ENCODE results near the gene SLC4A2.
A peak's percentile ranks its signal among the peaks of the same experiment; 100 is the strongest.
"Not testable (repeated sequence)": the region's sequence is repeated elsewhere in the genome, so short reads cannot be mapped to it uniquely, and the experiment has no call there.

The SLC4A2 gene, protein sequence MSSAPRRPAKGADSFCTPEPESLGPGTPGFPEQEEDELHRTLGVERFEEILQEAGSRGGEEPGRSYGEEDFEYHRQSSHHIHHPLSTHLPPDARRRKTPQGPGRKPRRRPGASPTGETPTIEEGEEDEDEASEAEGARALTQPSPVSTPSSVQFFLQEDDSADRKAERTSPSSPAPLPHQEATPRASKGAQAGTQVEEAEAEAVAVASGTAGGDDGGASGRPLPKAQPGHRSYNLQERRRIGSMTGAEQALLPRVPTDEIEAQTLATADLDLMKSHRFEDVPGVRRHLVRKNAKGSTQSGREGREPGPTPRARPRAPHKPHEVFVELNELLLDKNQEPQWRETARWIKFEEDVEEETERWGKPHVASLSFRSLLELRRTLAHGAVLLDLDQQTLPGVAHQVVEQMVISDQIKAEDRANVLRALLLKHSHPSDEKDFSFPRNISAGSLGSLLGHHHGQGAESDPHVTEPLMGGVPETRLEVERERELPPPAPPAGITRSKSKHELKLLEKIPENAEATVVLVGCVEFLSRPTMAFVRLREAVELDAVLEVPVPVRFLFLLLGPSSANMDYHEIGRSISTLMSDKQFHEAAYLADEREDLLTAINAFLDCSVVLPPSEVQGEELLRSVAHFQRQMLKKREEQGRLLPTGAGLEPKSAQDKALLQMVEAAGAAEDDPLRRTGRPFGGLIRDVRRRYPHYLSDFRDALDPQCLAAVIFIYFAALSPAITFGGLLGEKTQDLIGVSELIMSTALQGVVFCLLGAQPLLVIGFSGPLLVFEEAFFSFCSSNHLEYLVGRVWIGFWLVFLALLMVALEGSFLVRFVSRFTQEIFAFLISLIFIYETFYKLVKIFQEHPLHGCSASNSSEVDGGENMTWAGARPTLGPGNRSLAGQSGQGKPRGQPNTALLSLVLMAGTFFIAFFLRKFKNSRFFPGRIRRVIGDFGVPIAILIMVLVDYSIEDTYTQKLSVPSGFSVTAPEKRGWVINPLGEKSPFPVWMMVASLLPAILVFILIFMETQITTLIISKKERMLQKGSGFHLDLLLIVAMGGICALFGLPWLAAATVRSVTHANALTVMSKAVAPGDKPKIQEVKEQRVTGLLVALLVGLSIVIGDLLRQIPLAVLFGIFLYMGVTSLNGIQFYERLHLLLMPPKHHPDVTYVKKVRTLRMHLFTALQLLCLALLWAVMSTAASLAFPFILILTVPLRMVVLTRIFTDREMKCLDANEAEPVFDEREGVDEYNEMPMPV

DNA sequence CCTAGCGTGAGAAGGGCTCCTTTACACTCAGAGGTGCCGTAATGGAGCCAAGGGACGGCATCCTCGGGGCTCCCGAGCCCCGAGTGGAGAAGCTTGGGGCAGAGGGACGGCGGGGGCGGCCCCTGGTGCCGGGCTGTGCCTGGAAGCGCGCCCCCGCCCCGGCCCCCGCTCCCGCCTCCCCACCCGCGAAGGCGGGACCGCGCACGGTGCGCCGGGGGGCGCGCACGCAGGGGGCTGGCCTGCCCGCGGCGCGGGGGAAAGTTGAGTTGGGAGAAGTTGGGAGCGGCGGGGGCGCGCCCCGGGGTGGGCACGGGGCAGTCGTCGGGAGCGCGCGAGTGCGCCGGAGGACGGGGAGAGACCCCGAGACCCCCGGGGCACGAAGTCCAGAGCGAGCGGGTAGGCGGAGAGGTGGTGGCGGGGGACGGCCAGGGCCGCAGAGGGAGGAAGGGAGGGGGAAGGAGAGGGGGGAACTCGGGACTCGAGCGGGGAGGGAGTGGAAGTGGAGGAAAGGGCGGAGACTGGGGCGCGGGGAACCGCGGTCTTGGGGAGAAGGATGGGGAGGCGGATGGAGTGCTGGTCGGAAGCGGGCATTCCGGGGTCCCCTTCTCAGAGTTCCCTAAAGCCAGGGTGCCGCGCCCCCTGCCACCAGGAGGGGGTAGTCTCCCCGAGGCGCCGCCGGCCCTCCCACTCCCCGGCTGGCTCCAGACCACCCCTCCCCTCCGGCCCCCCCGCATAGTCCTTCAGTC, at the start of gene SLC4A2:
TSS of gene SLC4A2 (plus strand) at position 223 of the 746 bp plus-strand sequence. CDS start 2,399 bp downstream, outside the sequence.
- H3K9ac ChIP-seq (ENCODE audit: low read length in 2 of 2), result peak within 1 kb of the TSS; percentile 75 to 91
- peak within 1 kb of the TSS; percentile 86 to 88 for H3K4me3 ChIP-seq (ENCODE audit: low read length in 2 of 2)
- H3K27me3 ChIP-seq (ENCODE audit: control insufficient read depth in 1 of 2, insufficient read depth in 2 of 2, low read length in 2 of 2), result no peaks in the 10 kb centered on the region
- H3K4me1 ChIP-seq (ENCODE audit: control insufficient read depth, insufficient read depth, low read length), result peaks cover 55% of the 10 kb centered on the region
- H3K9me3 ChIP-seq (ENCODE audit: control insufficient read depth in 2 of 2, low read length in 2 of 2), result no peaks in the 10 kb centered on the region
- peaks cover 0 to 1% of the 10 kb centered on the region in 2 donors for H3K36me3 ChIP-seq (ENCODE audit: control insufficient read depth in 2 of 2, insufficient read depth in 2 of 2, low read length in 2 of 2)
- H3K27ac ChIP-seq (ENCODE audit: low read length), result peak within 1 kb of the TSS; percentile 98

DNA sequence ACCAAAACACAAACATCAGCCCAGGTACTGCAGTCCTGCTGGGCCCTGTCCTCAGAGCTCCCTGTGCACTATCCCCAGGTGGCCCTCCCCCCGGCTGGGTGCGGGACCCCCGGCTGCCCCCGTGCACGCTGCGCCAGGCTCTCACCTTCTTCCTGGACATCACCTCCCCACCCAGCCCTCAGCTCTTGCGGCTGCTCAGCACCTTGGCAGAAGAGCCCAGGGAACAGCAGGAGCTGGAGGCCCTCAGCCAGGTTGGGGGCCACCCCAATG, 49.4 kb upstream of the SLC4A2 start:
- H3K27me3 ChIP-seq (ENCODE audit: control insufficient read depth in 1 of 2, insufficient read depth in 2 of 2, low read length in 2 of 2), result peaks cover 12 to 28% of the 10 kb centered on the region in 2 donors

GRCh38 chr7:151010307-151011096, 48.9 kb upstream of the SLC4A2 start:
- Histone ChIP-seq H3K4me3 (ENCODE audit: low read length in 2 of 2) (no peak overlapping the region), H3K4me1 (ENCODE audit: control insufficient read depth, insufficient read depth, low read length) (peaks cover 32% of the 10 kb centered on the region), H3K36me3 (ENCODE audit: control insufficient read depth in 2 of 2, insufficient read depth in 2 of 2, low read length in 2 of 2) (no peaks in the 10 kb centered on the region), H3K9me3 (ENCODE audit: control insufficient read depth in 2 of 2, low read length in 2 of 2) (no peaks in the 10 kb centered on the region), H3K9ac (ENCODE audit: low read length in 2 of 2) (no peak overlapping the region), H3K27ac (ENCODE audit: low read length) (no peak overlapping the region), H3K27me3 (ENCODE audit: control insufficient read depth in 1 of 2, insufficient read depth in 2 of 2, low read length in 2 of 2) (peaks cover 17 to 33% of the 10 kb centered on the region in 2 donors)

More for the DNA sequence above, 49.4 kb upstream of the SLC4A2 start:
- H3K36me3 ChIP-seq (ENCODE audit: control insufficient read depth in 2 of 2, insufficient read depth in 2 of 2, low read length in 2 of 2), result no peaks in the 10 kb centered on the region
- H3K27ac ChIP-seq (ENCODE audit: low read length), result no peak overlapping the region
- H3K9me3 ChIP-seq (ENCODE audit: control insufficient read depth in 2 of 2, low read length in 2 of 2), result no peaks in the 10 kb centered on the region
- H3K4me3 ChIP-seq (ENCODE audit: low read length in 2 of 2), result no peak overlapping the region
- peaks cover 32% of the 10 kb centered on the region for H3K4me1 ChIP-seq (ENCODE audit: control insufficient read depth, insufficient read depth, low read length)
- H3K9ac ChIP-seq (ENCODE audit: low read length in 2 of 2), result no peak overlapping the region

DNA sequence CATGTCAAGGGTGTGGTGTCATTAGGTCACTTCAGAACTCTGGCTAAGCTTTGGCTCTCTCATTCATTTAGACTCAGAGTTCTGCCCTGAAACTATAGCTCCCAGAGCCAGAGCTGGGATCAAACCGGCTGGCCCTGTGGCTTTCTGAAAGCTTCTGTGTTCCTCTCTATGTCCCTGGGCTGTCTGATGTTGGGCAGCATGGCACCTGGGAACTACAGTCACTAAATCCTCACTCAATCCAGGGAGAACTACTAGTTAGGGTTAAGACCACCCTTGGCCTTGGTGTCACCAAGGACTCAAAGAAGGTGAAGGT, 48.3 kb upstream of the SLC4A2 start:
- peaks cover 32% of the 10 kb centered on the region for H3K4me1 ChIP-seq (ENCODE audit: control insufficient read depth, insufficient read depth, low read length)
- no peak overlapping the region for H3K9ac ChIP-seq (ENCODE audit: low read length in 2 of 2)
- peaks cover 21 to 38% of the 10 kb centered on the region in 2 donors for H3K27me3 ChIP-seq (ENCODE audit: control insufficient read depth in 1 of 2, insufficient read depth in 2 of 2, low read length in 2 of 2)
- H3K4me3 ChIP-seq (ENCODE audit: low read length in 2 of 2), result no peak overlapping the region
- H3K27ac ChIP-seq (ENCODE audit: low read length), result no peak overlapping the region
- H3K36me3 ChIP-seq (ENCODE audit: control insufficient read depth in 2 of 2, insufficient read depth in 2 of 2, low read length in 2 of 2), result no peaks in the 10 kb centered on the region
- no peaks in the 10 kb centered on the region for H3K9me3 ChIP-seq (ENCODE audit: control insufficient read depth in 2 of 2, low read length in 2 of 2)

DNA sequence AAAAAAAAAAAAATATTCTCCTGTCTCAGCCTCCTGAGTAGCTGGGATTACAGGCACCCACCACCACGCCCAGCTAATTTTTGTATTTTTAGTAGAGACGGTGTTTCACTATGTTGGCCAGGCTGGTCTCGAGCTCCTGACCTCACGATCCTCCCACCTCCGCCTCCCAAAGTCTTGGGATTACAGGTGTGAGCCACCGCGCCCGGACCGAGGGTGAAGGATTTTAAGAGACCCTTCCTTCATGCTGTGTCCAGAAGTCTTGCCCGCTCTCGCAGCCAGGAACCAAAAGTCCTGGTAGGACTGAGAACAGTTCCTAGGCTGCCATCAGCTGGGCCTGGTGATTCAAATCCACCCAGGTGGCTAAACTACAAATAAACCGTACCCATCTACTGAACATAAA, 47.8 kb upstream of the SLC4A2 start:
- not testable (repeated sequence) for H3K4me3 ChIP-seq (ENCODE audit: low read length in 2 of 2); H3K9me3 ChIP-seq (ENCODE audit: control insufficient read depth in 2 of 2, low read length in 2 of 2); H3K36me3 ChIP-seq (ENCODE audit: control insufficient read depth in 2 of 2, insufficient read depth in 2 of 2, low read length in 2 of 2); H3K9ac ChIP-seq (ENCODE audit: low read length in 2 of 2); H3K27ac ChIP-seq (ENCODE audit: low read length)
- Histone ChIP-seq H3K27me3 (ENCODE audit: control insufficient read depth in 1 of 2, insufficient read depth in 2 of 2, low read length in 2 of 2) (peaks cover 26 to 44% of the 10 kb centered on the region in 2 donors), H3K4me1 (ENCODE audit: control insufficient read depth, insufficient read depth, low read length) (peaks cover 32% of the 10 kb centered on the region)

- no peaks in the 10 kb centered on the region for H3K9me3 ChIP-seq (ENCODE audit: control insufficient read depth in 2 of 2, low read length in 2 of 2)
- no peak overlapping the region for H3K9ac ChIP-seq (ENCODE audit: low read length in 2 of 2)
- H3K27ac ChIP-seq (ENCODE audit: low read length), result no peak overlapping the region
- H3K4me1 ChIP-seq (ENCODE audit: control insufficient read depth, insufficient read depth, low read length), result peaks cover 29% of the 10 kb centered on the region
- no peaks in the 10 kb centered on the region for H3K36me3 ChIP-seq (ENCODE audit: control insufficient read depth in 2 of 2, insufficient read depth in 2 of 2, low read length in 2 of 2)
- H3K4me3 ChIP-seq (ENCODE audit: low read length in 2 of 2), result no peak overlapping the region
- H3K27me3 ChIP-seq (ENCODE audit: control insufficient read depth in 1 of 2, insufficient read depth in 2 of 2, low read length in 2 of 2), result peaks cover 32 to 49% of the 10 kb centered on the region in 2 donors
These were observed 47.2 kb upstream of the SLC4A2 start for GRCh38 chr7:151012031-151012692.

DNA sequence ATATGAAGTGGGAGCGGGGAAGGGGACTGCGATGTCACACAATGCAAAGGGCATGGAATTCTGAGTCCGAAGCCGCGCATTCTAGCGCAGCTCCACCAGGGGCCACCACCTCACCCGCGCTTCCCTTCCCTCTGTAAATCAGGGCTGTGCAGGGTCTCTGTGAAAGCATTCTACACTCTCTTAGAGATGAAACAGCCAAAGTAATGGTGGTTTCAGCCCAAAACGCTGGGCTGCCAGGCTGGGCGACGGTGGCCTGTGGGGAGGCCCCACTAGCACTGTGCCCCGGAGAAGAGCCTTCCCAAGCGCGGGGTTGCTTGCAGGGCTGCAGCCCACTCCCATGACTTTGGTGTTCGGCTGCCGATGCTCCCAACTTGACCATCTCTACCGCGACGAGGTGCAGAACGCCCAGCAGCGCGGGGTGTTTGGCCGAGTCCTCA, 46.5 kb upstream of the SLC4A2 start:
- H3K9me3 ChIP-seq (ENCODE audit: control insufficient read depth in 2 of 2, low read length in 2 of 2), result no peaks in the 10 kb centered on the region
- H3K9ac ChIP-seq (ENCODE audit: low read length in 2 of 2), result no peak overlapping the region
- H3K4me3 ChIP-seq (ENCODE audit: low read length in 2 of 2), result no peak overlapping the region
- peaks cover 40 to 57% of the 10 kb centered on the region in 2 donors for H3K27me3 ChIP-seq (ENCODE audit: control insufficient read depth in 1 of 2, insufficient read depth in 2 of 2, low read length in 2 of 2)
- H3K4me1 ChIP-seq (ENCODE audit: control insufficient read depth, insufficient read depth, low read length), result peaks cover 29% of the 10 kb centered on the region
- H3K27ac ChIP-seq (ENCODE audit: low read length), result no peak overlapping the region
- no peaks in the 10 kb centered on the region for H3K36me3 ChIP-seq (ENCODE audit: control insufficient read depth in 2 of 2, insufficient read depth in 2 of 2, low read length in 2 of 2)

DNA sequence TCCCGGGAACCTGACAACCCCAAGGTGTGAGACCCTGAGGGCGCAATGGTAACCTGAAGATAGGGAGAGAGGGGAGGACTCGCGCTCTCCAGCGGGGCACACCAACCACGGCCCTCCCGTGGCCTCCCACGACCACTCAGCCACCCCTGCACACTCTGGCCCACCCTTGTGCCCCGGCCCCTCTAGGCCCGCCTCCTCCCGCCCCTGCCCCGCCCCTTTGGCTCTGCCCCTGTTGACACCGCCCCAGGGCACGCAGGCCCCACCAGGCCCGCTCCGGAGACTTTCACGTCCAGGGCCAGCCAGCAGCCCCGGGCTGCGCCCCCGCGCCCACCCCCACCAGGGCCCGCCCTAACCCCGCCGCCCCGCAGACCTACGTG, 46.0 kb upstream of the SLC4A2 start:
- Histone ChIP-seq H3K27ac (ENCODE audit: low read length) (no peak overlapping the region), H3K36me3 (ENCODE audit: control insufficient read depth in 2 of 2, insufficient read depth in 2 of 2, low read length in 2 of 2) (no peaks in the 10 kb centered on the region), H3K27me3 (ENCODE audit: control insufficient read depth in 1 of 2, insufficient read depth in 2 of 2, low read length in 2 of 2) (peaks cover 41 to 58% of the 10 kb centered on the region in 2 donors), H3K4me3 (ENCODE audit: low read length in 2 of 2) (peak overlapping the region in 1 of 2 donors; percentile 67), H3K9me3 (ENCODE audit: control insufficient read depth in 2 of 2, low read length in 2 of 2) (no peaks in the 10 kb centered on the region), H3K9ac (ENCODE audit: low read length in 2 of 2) (no peak overlapping the region), H3K4me1 (ENCODE audit: control insufficient read depth, insufficient read depth, low read length) (peaks cover 33% of the 10 kb centered on the region)

DNA sequence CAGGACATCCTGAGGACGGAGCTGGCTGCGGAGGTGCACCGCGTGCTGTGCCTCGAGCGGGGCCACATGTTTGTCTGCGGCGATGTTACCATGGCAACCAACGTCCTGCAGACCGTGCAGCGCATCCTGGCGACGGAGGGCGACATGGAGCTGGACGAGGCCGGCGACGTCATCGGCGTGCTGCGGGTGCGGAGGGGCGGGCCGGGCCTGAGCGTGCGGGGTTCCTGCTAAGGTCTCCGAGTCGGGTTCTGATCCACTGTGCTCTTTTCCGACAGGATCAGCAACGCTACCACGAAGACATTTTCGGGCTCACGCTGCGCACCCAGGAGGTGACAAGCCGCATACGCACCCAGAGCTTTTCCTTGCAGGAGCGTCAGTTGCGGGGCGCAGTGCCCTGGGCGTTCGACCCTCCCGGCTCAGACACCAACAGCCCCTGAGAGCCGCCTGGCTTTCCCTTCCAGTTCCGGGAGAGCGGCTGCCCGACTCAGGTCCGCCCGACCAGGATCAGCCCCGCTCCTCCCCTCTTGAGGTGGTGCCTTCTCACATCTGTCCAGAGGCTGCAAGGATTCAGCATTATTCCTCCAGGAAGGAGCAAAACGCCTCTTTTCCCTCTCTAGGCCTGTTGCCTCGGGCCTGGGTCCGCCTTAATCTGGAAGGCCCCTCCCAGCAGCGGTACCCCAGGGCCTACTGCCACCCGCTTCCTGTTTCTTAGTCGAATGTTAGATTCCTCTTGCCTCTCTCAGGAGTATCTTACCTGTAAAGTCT, 45.5 kb upstream of the SLC4A2 start:
- peak overlapping the region; percentile 15 to 42 for H3K9ac ChIP-seq (ENCODE audit: low read length in 2 of 2)

More for the DNA sequence above, 45.5 kb upstream of the SLC4A2 start:
- H3K4me1 ChIP-seq (ENCODE audit: control insufficient read depth, insufficient read depth, low read length), result peaks cover 33% of the 10 kb centered on the region
- H3K27ac ChIP-seq (ENCODE audit: low read length), result no peak overlapping the region
- no peaks in the 10 kb centered on the region for H3K9me3 ChIP-seq (ENCODE audit: control insufficient read depth in 2 of 2, low read length in 2 of 2)
- H3K36me3 ChIP-seq (ENCODE audit: control insufficient read depth in 2 of 2, insufficient read depth in 2 of 2, low read length in 2 of 2), result no peaks in the 10 kb centered on the region
- peaks cover 43 to 60% of the 10 kb centered on the region in 2 donors for H3K27me3 ChIP-seq (ENCODE audit: control insufficient read depth in 1 of 2, insufficient read depth in 2 of 2, low read length in 2 of 2)
- peak overlapping the region; percentile 57 to 67 for H3K4me3 ChIP-seq (ENCODE audit: low read length in 2 of 2)
